ENCODE measurements around the gene MID1.

The MID1 gene

GRCh38 chrX:10576186-10576585 is 44.2 kb downstream of the MID1 start:
- no peak for DNase-seq

GRCh38 chrX:10574663-10575062 is 45.7 kb downstream of the MID1 start:
- no peak for DNase-seq

GRCh38 chrX:10571260-10571659 is 49.1 kb downstream of the MID1 start:
- no peak for DNase-seq

- DNase-seq, result no peak
Observed at GRCh38 chrX:10570601-10571000, 49.8 kb downstream of the MID1 start.

- DNase-seq, result no peak
Observed at GRCh38 chrX:10569946-10570345, 50.4 kb downstream of the MID1 start.

GRCh38 chrX:10568428-10568827 is 52.0 kb downstream of the MID1 start:
- DNase-seq, result no peak

- no peak for DNase-seq
Observed at GRCh38 chrX:10567136-10567535, 53.2 kb downstream of the MID1 start.

- no peak for DNase-seq
Observed at GRCh38 chrX:10566716-10567097, 53.7 kb downstream of the MID1 start.

- peak; percentile 83 for DNase-seq
Observed at GRCh38 chrX:10564484-10564883, 55.9 kb downstream of the MID1 start.

- no peak for DNase-seq
Observed at GRCh38 chrX:10557166-10557565, 63.2 kb downstream of the MID1 start.

- DNase-seq, result no peak
Observed at GRCh38 chrX:10556405-10556804, 64.0 kb downstream of the MID1 start.

- no peak for DNase-seq
Observed at GRCh38 chrX:10555846-10556245, 64.5 kb downstream of the MID1 start.

- no peak for DNase-seq
Observed at GRCh38 chrX:10554612-10555270, 65.6 kb downstream of the MID1 start.

- no peak for DNase-seq
Observed at GRCh38 chrX:10549280-10549679, 71.1 kb downstream of the MID1 start.

GRCh38 chrX:10548688-10549087 is 71.7 kb downstream of the MID1 start:
- DNase-seq, result no peak

- no peak for DNase-seq
Observed at GRCh38 chrX:10545882-10546281, 74.5 kb downstream of the MID1 start.

GRCh38 chrX:10542586-10542985 is 77.8 kb downstream of the MID1 start:
- no peak for DNase-seq

GRCh38 chrX:10538831-10539230 is 81.6 kb downstream of the MID1 start:
- no peak for DNase-seq

GRCh38 chrX:10537308-10537707 is 83.1 kb downstream of the MID1 start:
- no peak for DNase-seq

- no peak for DNase-seq
Observed at GRCh38 chrX:10536744-10537143, 83.6 kb downstream of the MID1 start.

- no peak for DNase-seq
Observed at GRCh38 chrX:10534611-10535010, 85.8 kb downstream of the MID1 start.

GRCh38 chrX:10533696-10534365 is 86.6 kb downstream of the MID1 start:
- DNase-seq, result no peak

- no peak for DNase-seq
Observed at GRCh38 chrX:10531927-10532326, 88.5 kb downstream of the MID1 start.

GRCh38 chrX:10529344-10529743 is 91.0 kb downstream of the MID1 start:
- DNase-seq, result no peak

GRCh38 chrX:10526451-10526850 is 93.9 kb downstream of the MID1 start:
- DNase-seq, result no peak

Measured in DMS153 (cell line).